Suprapubic skin (tissue), 4 donors: ENCODE data around the gene PXMP4. TPM values are rescaled to one million over a fixed set of nuclear protein-coding genes. Genes with fewer than 3 reads are reported as not detected.
A peak's percentile ranks its signal among the peaks of the same experiment; 100 is the strongest.

Source experiments
- DNase-seq, 2 donors: peaks; one replicate each; pipeline ENCODE4 v3.0.0-alpha.2; 2019; ENCODE audit warnings: low spot score in 2 of 2
- H3K27ac ChIP-seq: fragments of 200-600 bp; sonication (generic); one replicate; pipeline ENCODE4 v1.5.1; 2019
- H3K27me3 ChIP-seq: fragments of 200-600 bp; sonication (generic); one replicate; pipeline ENCODE4 v1.5.1; 2019
- H3K36me3 ChIP-seq: fragments of 200-600 bp; sonication (generic); one replicate; pipeline ENCODE4 v1.5.1; 2019
- H3K4me1 ChIP-seq: fragments of 200-600 bp; sonication (generic); one replicate; pipeline ENCODE4 v1.5.1; 2019
- H3K4me3 ChIP-seq: fragments of 200-600 bp; sonication (generic); one replicate; pipeline ENCODE4 v1.5.1; 2019; ENCODE audit warnings: mild to moderate bottlenecking
- H3K9me3 ChIP-seq: fragments of 200-600 bp; sonication (generic); one replicate; pipeline ENCODE4 v1.5.1; 2019
- EP300 ChIP-seq: sonication (generic); formaldehyde crosslinking; IDR thresholded peaks from one replicate; pipeline ENCODE4 v1.6.1; 2017; ENCODE audit warnings: antibody characterized with exemption
- POLR2A ChIP-seq, 2 donors: fragments of 450-650 bp; IDR thresholded peaks; one replicate each; pipeline ENCODE4 v1.6.1; 2017; ENCODE audit warnings: antibody characterized with exemption in 2 of 2, mild to moderate bottlenecking in 2 of 2, moderate library complexity in 2 of 2
- POLR2AphosphoS5 ChIP-seq, 3 donors: sonication (generic); formaldehyde crosslinking; IDR thresholded peaks; one replicate each; pipeline ENCODE4 v1.6.1; 2017; ENCODE audit warnings: antibody characterized with exemption in 3 of 3
- WGBS: methylation state at CpG from one replicate; pipeline ENCODE4 v1.1.5; 2018; 5-methylcytosine and 5-hydroxymethylcytosine counted together
- total RNA-seq, 4 donors: library from RNA; depleted of rRNA; stranded (reverse); fragments of >200 nt; gene quantifications; one replicate each; pipeline ENCODE4 v1.1.0, GENCODE V29; 2016
- TF ChIP-seq, protein P1 (sequence below), 2 donors: fragments of 200-600 bp in 1 of 2; fragments of 450-650 bp in 1 of 2; sonication (generic) in 1 of 2; IDR thresholded peaks; one replicate each; pipeline ENCODE4 v1.5.1; 2016 to 2019; ENCODE audit warnings: antibody characterized with exemption in 2 of 2, mild to moderate bottlenecking in 1 of 2, moderate library complexity in 1 of 2

The PXMP4 gene
- total RNA-seq, 4 donors from 2014 or later: 8.7 to 32.4 (median 24.3) TPM

DNA sequence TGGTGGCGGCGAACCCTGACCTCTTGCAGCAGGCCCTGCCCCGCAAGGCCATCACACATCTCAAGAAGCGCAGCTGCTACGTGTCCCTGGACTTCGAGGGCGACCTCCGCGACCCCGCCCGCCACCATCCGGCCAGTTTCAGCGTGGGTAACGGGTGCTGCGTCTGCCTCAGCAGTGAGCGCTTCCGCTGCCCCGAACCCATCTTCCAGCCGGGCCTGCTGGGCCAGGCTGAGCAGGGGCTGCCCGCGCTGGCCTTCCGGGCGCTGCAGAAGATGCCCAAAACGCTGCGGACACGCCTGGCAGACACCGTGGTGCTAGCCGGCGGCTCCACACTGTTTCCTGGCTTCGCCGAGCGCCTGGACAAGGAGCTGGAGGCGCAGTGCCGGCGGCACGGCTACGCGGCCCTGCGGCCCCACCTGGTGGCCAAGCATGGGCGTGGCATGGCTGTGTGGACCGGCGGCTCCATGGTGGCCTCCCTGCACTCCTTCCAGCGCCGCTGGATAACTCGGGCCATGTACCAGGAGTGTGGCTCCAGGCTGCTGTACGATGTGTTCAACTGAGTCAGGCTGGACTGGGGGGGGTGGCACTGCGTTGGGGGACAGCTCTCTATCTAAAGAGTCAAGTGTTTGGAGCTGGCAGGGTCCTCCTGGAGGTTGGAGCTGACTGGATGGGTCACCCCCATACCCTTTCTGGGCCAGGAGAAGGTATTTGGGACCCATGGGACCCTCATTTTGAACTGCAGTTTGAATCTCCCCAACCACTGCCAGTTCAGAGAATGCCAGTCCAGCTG lies 52.2 kb downstream of the PXMP4 start:
- peak; percentile 86 to 91 for DNase-seq
- peak overlapping the region; percentile 56 for H3K4me3 ChIP-seq
- H3K27ac ChIP-seq: peak overlapping the region; percentile 71
- H3K27me3 ChIP-seq: no peaks in the 10 kb centered on the region
- H3K9me3 ChIP-seq: no peaks in the 10 kb centered on the region
- TF ChIP-seq POLR2AphosphoS5 (IDR thresholded peaks at IDR 0.05) (peak in 1 of 3 donors; percentile 28), EP300 (no peak), POLR2A (IDR thresholded peaks at IDR 0.05) (no peak)
- TF ChIP-seq, protein P1, sequence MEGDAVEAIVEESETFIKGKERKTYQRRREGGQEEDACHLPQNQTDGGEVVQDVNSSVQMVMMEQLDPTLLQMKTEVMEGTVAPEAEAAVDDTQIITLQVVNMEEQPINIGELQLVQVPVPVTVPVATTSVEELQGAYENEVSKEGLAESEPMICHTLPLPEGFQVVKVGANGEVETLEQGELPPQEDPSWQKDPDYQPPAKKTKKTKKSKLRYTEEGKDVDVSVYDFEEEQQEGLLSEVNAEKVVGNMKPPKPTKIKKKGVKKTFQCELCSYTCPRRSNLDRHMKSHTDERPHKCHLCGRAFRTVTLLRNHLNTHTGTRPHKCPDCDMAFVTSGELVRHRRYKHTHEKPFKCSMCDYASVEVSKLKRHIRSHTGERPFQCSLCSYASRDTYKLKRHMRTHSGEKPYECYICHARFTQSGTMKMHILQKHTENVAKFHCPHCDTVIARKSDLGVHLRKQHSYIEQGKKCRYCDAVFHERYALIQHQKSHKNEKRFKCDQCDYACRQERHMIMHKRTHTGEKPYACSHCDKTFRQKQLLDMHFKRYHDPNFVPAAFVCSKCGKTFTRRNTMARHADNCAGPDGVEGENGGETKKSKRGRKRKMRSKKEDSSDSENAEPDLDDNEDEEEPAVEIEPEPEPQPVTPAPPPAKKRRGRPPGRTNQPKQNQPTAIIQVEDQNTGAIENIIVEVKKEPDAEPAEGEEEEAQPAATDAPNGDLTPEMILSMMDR (IDR thresholded peaks at IDR 0.05): peak; percentile 82 to 90
- WGBS: 0% methylated on average over 11 of the region's 47 CpGs
- peaks cover 4% of the 10 kb centered on the region for H3K36me3 ChIP-seq
- H3K4me1 ChIP-seq: peaks cover 58% of the 10 kb centered on the region

DNA sequence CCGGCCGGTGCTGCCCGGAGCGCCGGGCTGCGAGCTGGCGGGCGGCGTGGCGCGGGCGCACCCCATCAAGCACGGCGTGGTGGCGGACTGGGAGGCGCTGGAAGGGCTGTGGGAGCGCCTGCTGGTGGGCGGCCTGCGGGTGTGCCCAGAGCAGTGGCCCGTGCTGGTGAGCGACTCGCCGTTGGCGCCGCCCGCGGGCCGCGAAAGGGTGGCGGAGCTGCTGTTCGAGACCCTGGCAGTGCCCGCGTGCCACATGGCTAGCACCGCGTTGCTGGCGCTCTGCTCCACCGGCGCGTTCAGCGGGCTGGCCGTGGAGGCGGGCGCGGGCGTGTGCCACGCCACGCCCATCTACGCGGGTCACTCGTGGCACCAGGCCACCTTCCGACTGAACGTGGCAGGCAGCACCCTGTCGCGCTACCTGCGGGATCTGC lies 52.9 kb downstream of the PXMP4 start:
- H3K36me3 ChIP-seq: peaks cover 4% of the 10 kb centered on the region
- no peaks in the 10 kb centered on the region for H3K9me3 ChIP-seq
- TF ChIP-seq, protein P1 (IDR thresholded peaks at IDR 0.05): no peak
- TF ChIP-seq EP300: no peak
- no peak for TF ChIP-seq POLR2AphosphoS5 (IDR thresholded peaks at IDR 0.05)
- no peak for TF ChIP-seq POLR2A (IDR thresholded peaks at IDR 0.05)
- H3K4me3 ChIP-seq: peak overlapping the region; percentile 56
- no peak for DNase-seq
- peaks cover 55% of the 10 kb centered on the region for H3K4me1 ChIP-seq
- no peaks in the 10 kb centered on the region for H3K27me3 ChIP-seq
- peak overlapping the region; percentile 71 for H3K27ac ChIP-seq
- 0% methylated on average over 19 of the region's 55 CpGs for WGBS

DNA sequence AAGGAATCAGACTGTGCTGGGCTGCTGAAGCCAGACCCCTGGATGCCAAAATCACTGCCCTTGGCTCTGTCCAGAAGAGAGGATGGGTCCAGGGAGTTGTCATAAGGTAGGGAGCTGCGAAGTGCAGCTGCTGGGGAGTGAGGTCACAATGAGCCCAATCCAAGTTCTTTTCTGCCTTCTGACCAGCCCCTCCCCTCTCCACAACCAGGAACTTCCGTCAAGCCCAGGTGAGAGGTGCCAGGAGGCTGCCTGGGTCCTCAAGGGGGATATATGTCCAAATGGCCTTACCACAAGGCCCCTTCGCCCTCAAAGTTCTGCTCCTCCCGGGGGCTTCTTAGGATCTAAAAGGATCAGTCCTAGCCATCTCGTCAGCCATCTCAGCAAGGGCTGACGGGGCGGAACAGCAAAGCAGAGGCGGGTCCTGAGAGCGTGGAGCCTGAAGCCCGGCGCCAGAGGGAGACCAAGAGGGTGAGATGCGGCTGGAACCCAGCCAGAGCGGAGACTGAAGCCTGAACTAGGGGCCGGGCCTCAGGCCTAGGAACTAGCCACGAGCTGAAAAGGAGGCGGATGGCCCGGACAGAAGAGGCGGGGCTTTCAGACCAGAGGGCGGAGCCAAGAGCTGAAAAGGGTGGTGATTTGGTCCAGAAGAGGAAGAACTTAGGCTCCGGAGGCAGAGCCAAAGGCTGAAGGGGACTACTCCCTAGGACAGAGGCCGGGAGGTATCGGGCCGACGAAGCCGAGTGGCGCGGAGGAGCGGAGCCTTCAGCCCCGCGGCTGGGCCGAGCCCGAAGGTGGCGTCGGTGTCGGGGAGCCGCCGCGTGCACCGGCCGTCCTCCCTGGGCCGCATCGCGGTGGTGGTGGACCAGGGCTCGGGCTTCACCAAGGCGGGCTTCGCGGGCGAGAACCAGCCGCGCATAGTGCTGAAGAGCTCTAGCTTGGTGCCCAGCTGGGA lies 53.5 kb downstream of the PXMP4 start, which contains the start of gene ACTL10:
Gene ACTL10 (plus strand): TSS at position 651 of the 952 bp plus-strand sequence. CDS start 555 bp downstream, outside the sequence.
- Histone ChIP-seq H3K4me1 (peaks cover 53% of the 10 kb centered on the region), H3K4me3 (peak within 1 kb of the TSS; percentile 56), H3K27ac (peak within 1 kb of the TSS; percentile 71), H3K9me3 (no peaks in the 10 kb centered on the region), H3K36me3 (peaks cover 2% of the 10 kb centered on the region), H3K27me3 (no peaks in the 10 kb centered on the region)
- peak; percentile 98 for DNase-seq
- TF ChIP-seq, protein P1 (IDR thresholded peaks at IDR 0.05): peak in 1 of 2 donors; percentile 29
- TF ChIP-seq POLR2A (IDR thresholded peaks at IDR 0.05): peak in 1 of 2 donors; percentile 40
- no peak for TF ChIP-seq EP300
- WGBS: under 1% methylated on average over 42 of the region's 50 CpGs

DNA sequence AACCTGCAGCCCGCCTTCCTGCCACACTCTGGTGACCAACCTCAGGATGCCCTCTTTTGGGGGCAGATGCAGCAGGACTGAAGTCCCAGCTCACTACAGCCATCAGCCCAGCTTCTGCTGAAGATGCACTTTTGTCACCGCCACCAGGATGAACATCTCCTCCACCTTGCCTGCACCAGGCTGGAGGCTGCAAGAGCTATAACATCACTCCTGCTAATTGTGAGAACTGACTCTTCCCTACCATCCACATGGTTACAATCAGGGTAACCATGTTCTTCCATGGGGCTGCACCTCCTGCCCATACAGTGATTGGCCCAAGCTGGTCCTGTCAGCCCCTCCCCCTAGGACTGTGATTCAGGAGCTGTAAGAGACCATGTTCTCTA lies 55.4 kb downstream of the PXMP4 start:
- peaks cover 5% of the 10 kb centered on the region for H3K36me3 ChIP-seq
- no peaks in the 10 kb centered on the region for H3K9me3 ChIP-seq
- WGBS: 96% methylated on average over 2 of the region's 2 CpGs
- no peaks in the 10 kb centered on the region for H3K27me3 ChIP-seq
- no peak for TF ChIP-seq POLR2A (IDR thresholded peaks at IDR 0.05)
- no peak for TF ChIP-seq EP300
- TF ChIP-seq POLR2AphosphoS5 (IDR thresholded peaks at IDR 0.05): no peak
- TF ChIP-seq, protein P1 (IDR thresholded peaks at IDR 0.05): no peak
- H3K27ac ChIP-seq: no peak overlapping the region
- no peak overlapping the region for H3K4me3 ChIP-seq
- H3K4me1 ChIP-seq: peaks cover 52% of the 10 kb centered on the region
- DNase-seq: no peak
